Activated T-cell treated with anti-CD3 and anti-CD28 coated beads, Interleukin-2, amount 50 U/mL, for 4 hours (primary cell): ENCODE data around the gene PSMD2. TPM values are rescaled to one million over a fixed set of nuclear protein-coding genes. Genes with fewer than 3 reads are reported as not detected.
A peak's percentile ranks its signal among the peaks of the same experiment; 100 is the strongest.

ENCODE experiments used
- ATAC-seq, 2 donors: fragments of 200-7000 bp; cut with Tn5 transposase; one replicate each; pipeline ENCODE4 v1.10.0; 2021
- DNase-seq: peaks from one replicate; pipeline ENCODE4 v3.0.0-alpha.2; 2020
- H3K27me3 Mint-ChIP-seq: one replicate; pipeline ENCODE4 v1.8.0; 2021; ENCODE audit warnings: low read depth, mixed read lengths
- H3K36me3 Mint-ChIP-seq: one replicate; pipeline ENCODE4 v1.8.0; 2022; ENCODE audit warnings: mixed read lengths; ENCODE audit not compliant: insufficient read depth
- H3K4me1 Mint-ChIP-seq: one replicate; pipeline ENCODE4 v1.8.0; 2021; ENCODE audit warnings: low read depth, mixed read lengths
- H3K4me3 Mint-ChIP-seq: one replicate; pipeline ENCODE4 v1.8.0; 2021; ENCODE audit warnings: mild to moderate bottlenecking, moderate library complexity, mixed read lengths
- H3K9me3 Mint-ChIP-seq: one replicate; pipeline ENCODE4 v1.8.0; 2021; ENCODE audit warnings: mixed read lengths
- total RNA-seq, 3 donors: library from RNA; stranded (reverse); gene quantifications; one replicate each; pipeline ENCODE4 v1.2.1, GENCODE V29; 2021

Gene PSMD2
- total RNA-seq, 3 donors from 2014 or later, result 497 to 520 (median 498) TPM

- Mint-ChIP-seq H3K4me1 (peaks cover 36% of the 10 kb centered on the region), H3K4me3 (no peak overlapping the region), H3K27me3 (no peaks in the 10 kb centered on the region), H3K9me3 (no peaks in the 10 kb centered on the region), H3K36me3 (peaks cover 58% of the 10 kb centered on the region)
- DNase-seq, result peak; percentile 52
- peak; percentile 57 to 60 for ATAC-seq
These were observed 21.0 kb downstream of the PSMD2 start for GRCh38 chr3:184320104-184320445.

- Mint-ChIP-seq H3K4me3 (no peak overlapping the region), H3K4me1 (peaks cover 40% of the 10 kb centered on the region), H3K9me3 (no peaks in the 10 kb centered on the region), H3K27me3 (no peaks in the 10 kb centered on the region), H3K36me3 (peaks cover 65% of the 10 kb centered on the region)
- DNase-seq (no peak), ATAC-seq (no peak)
These were observed 22.6 kb downstream of the PSMD2 start for GRCh38 chr3:184321666-184322065.

GRCh38 chr3:184322731-184323487, 23.9 kb downstream of the PSMD2 start:
- ATAC-seq (no peak), DNase-seq (no peak)
- Mint-ChIP-seq H3K36me3 (peaks cover 66% of the 10 kb centered on the region), H3K9me3 (no peaks in the 10 kb centered on the region), H3K27me3 (no peaks in the 10 kb centered on the region), H3K4me3 (no peak overlapping the region), H3K4me1 (peaks cover 27% of the 10 kb centered on the region)

- ATAC-seq (no peak), DNase-seq (no peak)
- H3K36me3 Mint-ChIP-seq, result peaks cover 71% of the 10 kb centered on the region
- H3K9me3 Mint-ChIP-seq, result no peaks in the 10 kb centered on the region
- H3K4me1 Mint-ChIP-seq, result peaks cover 24% of the 10 kb centered on the region
- H3K4me3 Mint-ChIP-seq, result no peak overlapping the region
- no peaks in the 10 kb centered on the region for H3K27me3 Mint-ChIP-seq
These were observed 24.7 kb downstream of the PSMD2 start for GRCh38 chr3:184323696-184324095.

GRCh38 chr3:184325269-184325668, 26.2 kb downstream of the PSMD2 start:
- peaks cover 15% of the 10 kb centered on the region for H3K4me1 Mint-ChIP-seq
- ATAC-seq (no peak), DNase-seq (no peak)
- H3K4me3 Mint-ChIP-seq, result no peak overlapping the region
- peaks cover 79% of the 10 kb centered on the region for H3K36me3 Mint-ChIP-seq
- H3K27me3 Mint-ChIP-seq, result no peaks in the 10 kb centered on the region
- no peaks in the 10 kb centered on the region for H3K9me3 Mint-ChIP-seq

- peaks cover 79% of the 10 kb centered on the region for H3K36me3 Mint-ChIP-seq
- DNase-seq (peak; percentile 39), ATAC-seq (peak; percentile 82 to 91)
- no peaks in the 10 kb centered on the region for H3K9me3 Mint-ChIP-seq
- H3K4me3 Mint-ChIP-seq, result no peak overlapping the region
- peaks cover 15% of the 10 kb centered on the region for H3K4me1 Mint-ChIP-seq
- H3K27me3 Mint-ChIP-seq, result no peaks in the 10 kb centered on the region
These were observed 26.8 kb downstream of the PSMD2 start for GRCh38 chr3:184325715-184326369.

- no peaks in the 10 kb centered on the region for H3K27me3 Mint-ChIP-seq
- H3K9me3 Mint-ChIP-seq, result no peaks in the 10 kb centered on the region
- H3K4me3 Mint-ChIP-seq, result no peak overlapping the region
- DNase-seq, result no peak
- H3K4me1 Mint-ChIP-seq, result peaks cover 15% of the 10 kb centered on the region
- peaks cover 79% of the 10 kb centered on the region for H3K36me3 Mint-ChIP-seq
- ATAC-seq, result no peak
These were observed 28.1 kb downstream of the PSMD2 start for GRCh38 chr3:184327171-184327570.

GRCh38 chr3:184328516-184328915, 29.5 kb downstream of the PSMD2 start:
- Mint-ChIP-seq H3K9me3 (no peaks in the 10 kb centered on the region), H3K4me3 (no peak overlapping the region), H3K27me3 (no peaks in the 10 kb centered on the region), H3K4me1 (peaks cover 28% of the 10 kb centered on the region), H3K36me3 (peaks cover 85% of the 10 kb centered on the region)
- ATAC-seq (no peak), DNase-seq (no peak)

- DNase-seq (no peak), ATAC-seq (no peak)
- H3K36me3 Mint-ChIP-seq, result peaks cover 63% of the 10 kb centered on the region
- no peaks in the 10 kb centered on the region for H3K27me3 Mint-ChIP-seq
- peaks cover 44% of the 10 kb centered on the region for H3K4me1 Mint-ChIP-seq
- H3K4me3 Mint-ChIP-seq, result no peak overlapping the region
- no peaks in the 10 kb centered on the region for H3K9me3 Mint-ChIP-seq
These were observed 33.5 kb downstream of the PSMD2 start for GRCh38 chr3:184332370-184333090.

GRCh38 chr3:184333190-184333589, 34.1 kb downstream of the PSMD2 start:
- peaks cover 51% of the 10 kb centered on the region for H3K4me1 Mint-ChIP-seq
- no peaks in the 10 kb centered on the region for H3K9me3 Mint-ChIP-seq
- no peaks in the 10 kb centered on the region for H3K27me3 Mint-ChIP-seq
- DNase-seq (no peak), ATAC-seq (no peak)
- H3K4me3 Mint-ChIP-seq, result no peak overlapping the region
- peaks cover 57% of the 10 kb centered on the region for H3K36me3 Mint-ChIP-seq

GRCh38 chr3:184333700-184334099, 34.7 kb downstream of the PSMD2 start:
- no peak for DNase-seq
- ATAC-seq, result no peak
- Mint-ChIP-seq H3K27me3 (no peaks in the 10 kb centered on the region), H3K4me1 (peaks cover 52% of the 10 kb centered on the region), H3K36me3 (peaks cover 52% of the 10 kb centered on the region), H3K4me3 (no peak overlapping the region), H3K9me3 (no peaks in the 10 kb centered on the region)

GRCh38 chr3:184334470-184335158, 35.6 kb downstream of the PSMD2 start:
- H3K4me1 Mint-ChIP-seq, result peaks cover 54% of the 10 kb centered on the region
- H3K9me3 Mint-ChIP-seq, result no peaks in the 10 kb centered on the region
- H3K4me3 Mint-ChIP-seq, result peak overlapping the region; percentile 56
- H3K36me3 Mint-ChIP-seq, result peaks cover 42% of the 10 kb centered on the region
- no peaks in the 10 kb centered on the region for H3K27me3 Mint-ChIP-seq
- DNase-seq, result peak; percentile 35
- ATAC-seq, result peak; percentile 69 to 71

- DNase-seq (no peak), ATAC-seq (no peak)
- peak overlapping the region; percentile 89 for H3K4me3 Mint-ChIP-seq
- H3K36me3 Mint-ChIP-seq, result peaks cover 38% of the 10 kb centered on the region
- H3K27me3 Mint-ChIP-seq, result no peaks in the 10 kb centered on the region
- H3K9me3 Mint-ChIP-seq, result no peaks in the 10 kb centered on the region
- peaks cover 54% of the 10 kb centered on the region for H3K4me1 Mint-ChIP-seq
These were observed 36.2 kb downstream of the PSMD2 start for GRCh38 chr3:184335291-184335660.
